Measurements from ENCODE around the gene ADK.
"Not testable (repeated sequence)": the region's sequence is repeated elsewhere in the genome, so short reads cannot be mapped to it uniquely, and the experiment has no call there.

ADK gene

DNA sequence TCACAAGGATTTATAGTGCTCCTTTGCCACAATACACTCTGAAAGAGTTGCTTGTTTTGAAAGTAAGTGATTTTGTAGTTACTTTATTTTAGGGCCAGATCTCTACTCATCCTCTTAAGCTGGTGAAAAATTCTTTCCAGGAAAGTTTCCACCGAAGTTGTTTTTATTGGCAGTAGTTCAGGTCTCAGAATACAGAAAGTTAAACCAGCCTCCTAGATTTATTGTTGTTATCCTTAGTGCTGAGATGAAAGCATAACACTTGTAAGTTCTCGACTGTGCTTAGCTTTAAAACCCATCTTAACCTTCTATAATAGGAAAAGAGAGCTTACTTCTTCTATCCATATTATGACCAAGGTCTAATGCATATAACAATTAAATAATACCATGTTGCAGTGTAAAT, 5.9 kb upstream of the ADK start:
- no peak for DNase-seq (ENCODE audit: low read depth in 2 of 2)

DNA sequence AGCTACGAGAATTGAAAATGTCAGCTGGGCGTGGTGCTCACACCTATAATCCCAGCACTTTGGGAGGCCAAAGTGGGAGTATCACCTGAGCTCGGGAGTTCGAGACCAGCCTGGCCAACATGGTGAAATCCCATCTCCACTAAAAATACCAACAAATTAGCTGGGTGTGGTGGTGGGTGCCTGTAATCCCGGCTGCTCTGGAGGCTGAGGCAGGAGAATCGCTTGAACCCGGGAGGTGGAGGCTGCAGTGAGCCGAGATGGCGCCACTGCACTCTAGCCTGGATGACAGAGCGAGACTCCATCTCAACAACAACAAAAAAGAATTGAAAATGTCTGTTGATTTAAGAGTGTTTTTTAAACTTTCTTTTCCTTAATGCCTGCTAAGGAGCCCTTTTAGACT, 4.0 kb upstream of the ADK start:
- not testable (repeated sequence) for DNase-seq (ENCODE audit: low read depth in 2 of 2)

DNA sequence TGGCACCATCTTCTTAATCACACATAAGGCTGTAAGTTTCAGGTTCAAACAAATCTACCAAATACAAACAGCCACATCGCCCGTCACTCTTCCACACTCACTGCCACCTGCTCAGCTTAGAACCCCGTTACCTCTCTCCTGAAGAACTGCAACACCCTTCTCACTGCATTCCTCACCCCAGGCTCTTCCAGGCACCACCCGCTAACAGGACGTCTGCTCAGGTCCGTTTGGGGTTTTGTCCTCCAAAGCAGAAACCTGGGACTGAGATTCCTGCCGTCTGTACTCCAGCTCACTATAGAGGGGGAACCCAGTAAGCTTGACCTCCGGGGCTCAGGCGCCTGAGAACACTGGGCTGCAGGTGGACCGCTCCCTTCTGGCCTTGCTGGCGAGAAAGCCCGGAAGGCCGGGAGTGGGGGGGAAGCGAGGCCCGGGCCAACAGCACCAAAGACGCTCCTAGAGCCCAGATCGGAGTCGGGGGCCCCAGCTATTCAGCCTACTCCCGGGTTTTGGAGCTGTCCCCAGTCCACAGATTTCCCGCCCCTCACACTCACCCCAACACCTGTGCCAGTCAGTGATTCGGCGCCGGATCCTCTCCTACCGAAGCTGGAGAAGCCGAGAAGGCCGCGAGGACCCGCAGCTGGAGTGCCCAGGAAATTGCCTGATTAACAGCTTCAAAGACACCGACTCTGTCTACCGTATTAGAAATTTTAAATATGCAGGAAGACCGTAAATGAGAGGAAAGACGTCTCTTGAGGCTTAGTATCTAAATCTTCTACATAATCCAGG, 624 bp upstream of the ADK start, which contains the start of gene AP3M1:
TSS of gene AP3M1 (minus strand) at position 625 of the 786 bp plus-strand sequence. CDS start 12,449 bp downstream, outside the sequence.
- DNase-seq (ENCODE audit: low read depth in 2 of 2): peak; percentile 53 to 61

DNA sequence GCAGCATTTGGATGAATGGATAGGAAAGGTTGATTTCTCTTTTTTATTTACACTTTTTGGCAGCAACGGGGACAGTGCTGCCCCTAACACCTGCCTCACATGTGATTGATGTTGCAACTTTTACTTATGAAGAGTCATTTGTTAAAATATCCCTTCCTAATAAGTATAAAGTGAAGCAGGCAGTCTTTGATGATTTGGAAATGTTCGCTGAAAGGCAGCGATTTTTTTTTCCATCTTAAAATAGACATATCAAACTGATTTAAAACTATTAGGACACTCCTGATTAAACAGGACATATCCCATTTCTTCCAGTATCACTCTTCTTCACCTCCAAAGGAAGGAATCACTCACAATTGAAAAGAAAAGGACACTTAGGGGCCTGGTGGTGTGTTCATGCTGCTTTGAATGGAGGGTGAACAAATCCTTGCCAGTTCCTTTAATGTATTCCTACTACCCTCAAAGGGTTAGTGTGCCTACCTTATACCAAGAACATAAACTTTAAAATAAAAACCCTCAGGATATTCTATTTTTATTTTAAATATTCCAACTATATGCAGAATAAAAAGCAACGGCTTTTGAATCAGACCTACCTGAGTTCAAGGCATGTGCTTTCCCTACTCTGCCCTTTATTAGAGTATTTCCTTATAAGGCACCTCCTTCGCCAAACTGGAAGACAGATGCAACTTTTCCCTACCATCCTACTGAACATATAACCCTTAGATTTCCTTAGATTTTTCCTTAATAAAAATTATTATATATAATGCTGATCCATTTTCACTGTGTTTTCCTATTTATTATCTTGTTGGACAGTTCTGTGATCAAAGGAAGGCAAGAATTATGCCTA, 1.1 kb downstream of the ADK start:
- no peak for DNase-seq (ENCODE audit: low read depth in 2 of 2)

DNA sequence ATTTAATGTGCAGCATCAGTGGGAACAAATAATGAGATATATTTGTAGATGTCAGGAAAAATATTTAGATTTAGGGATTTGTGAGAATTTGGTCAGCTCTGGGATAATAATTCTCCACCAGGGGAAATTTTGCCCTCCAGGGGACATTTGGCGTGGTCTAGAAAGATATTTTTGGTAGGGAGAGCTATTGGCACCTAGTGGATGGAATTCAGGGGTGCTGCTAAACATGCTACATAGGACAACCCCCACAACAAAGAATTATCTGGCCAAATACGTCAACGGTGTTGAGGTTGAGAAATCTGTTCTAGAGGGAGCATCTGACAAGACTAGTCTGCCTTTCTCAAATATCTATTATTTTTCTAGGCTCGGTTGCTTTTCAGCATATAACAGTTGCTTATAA, 2.1 kb downstream of the ADK start:
- no peak for DNase-seq (ENCODE audit: low read depth in 2 of 2)

DNA sequence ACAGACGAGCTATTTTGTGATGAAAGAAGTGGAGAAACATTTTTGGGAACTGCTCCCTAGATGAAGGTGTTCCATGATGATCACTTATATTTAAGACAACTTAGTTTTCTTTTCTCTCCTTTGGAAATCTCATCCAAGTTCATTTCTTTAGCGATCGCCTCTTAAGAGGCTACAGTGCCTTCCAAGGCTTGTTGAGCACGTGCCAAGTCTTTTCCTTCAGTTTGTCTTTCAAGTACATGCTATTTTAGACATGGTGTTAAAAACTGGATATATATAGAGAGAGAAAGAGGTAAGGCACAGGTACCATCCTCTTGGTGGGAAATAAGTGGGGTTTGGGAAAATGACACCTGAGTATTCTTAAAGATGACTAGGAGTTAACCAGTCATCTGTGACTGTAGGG, 2.7 kb downstream of the ADK start:
- no peak for DNase-seq (ENCODE audit: low read depth in 2 of 2)

DNA sequence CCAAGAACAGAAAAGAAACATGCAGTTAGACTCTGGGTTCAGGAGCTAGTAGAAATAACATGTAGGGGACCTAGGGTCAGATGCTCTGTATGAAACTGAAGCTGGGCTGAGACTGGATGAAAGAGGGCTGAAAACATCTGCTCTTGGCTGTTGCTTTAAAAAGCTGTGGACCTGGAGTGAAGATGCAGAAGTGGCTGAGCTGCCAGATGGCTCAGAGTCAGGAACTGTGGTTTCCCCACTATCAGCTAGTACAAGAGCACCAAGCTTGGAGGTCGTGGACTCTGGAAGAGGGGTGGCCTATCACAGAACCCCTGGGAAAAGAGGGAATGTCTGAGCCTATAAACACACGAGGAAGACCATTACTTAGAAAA, 5.9 kb downstream of the ADK start:
- DNase-seq (ENCODE audit: low read depth in 2 of 2): no peak

DNA sequence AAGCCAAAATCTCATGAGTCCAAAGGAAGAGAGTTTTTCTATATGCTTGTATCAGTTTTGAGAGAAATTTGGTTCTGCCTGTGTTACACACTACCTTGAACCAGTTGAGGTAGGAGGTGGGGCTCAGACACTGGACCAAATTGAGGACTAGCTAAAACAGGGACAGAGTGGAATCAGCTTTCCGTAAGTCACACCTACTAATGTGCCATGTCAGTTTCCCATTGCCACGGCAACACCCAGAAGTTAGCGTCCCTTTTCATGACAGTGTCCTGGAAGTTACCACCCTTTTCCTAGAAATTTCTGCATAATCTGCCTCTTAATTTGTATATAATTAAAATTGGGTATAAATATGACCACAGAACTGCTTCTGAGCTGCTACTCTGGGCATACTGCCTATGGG, 9.0 kb downstream of the ADK start:
- no peak for DNase-seq (ENCODE audit: low read depth in 2 of 2)

DNA sequence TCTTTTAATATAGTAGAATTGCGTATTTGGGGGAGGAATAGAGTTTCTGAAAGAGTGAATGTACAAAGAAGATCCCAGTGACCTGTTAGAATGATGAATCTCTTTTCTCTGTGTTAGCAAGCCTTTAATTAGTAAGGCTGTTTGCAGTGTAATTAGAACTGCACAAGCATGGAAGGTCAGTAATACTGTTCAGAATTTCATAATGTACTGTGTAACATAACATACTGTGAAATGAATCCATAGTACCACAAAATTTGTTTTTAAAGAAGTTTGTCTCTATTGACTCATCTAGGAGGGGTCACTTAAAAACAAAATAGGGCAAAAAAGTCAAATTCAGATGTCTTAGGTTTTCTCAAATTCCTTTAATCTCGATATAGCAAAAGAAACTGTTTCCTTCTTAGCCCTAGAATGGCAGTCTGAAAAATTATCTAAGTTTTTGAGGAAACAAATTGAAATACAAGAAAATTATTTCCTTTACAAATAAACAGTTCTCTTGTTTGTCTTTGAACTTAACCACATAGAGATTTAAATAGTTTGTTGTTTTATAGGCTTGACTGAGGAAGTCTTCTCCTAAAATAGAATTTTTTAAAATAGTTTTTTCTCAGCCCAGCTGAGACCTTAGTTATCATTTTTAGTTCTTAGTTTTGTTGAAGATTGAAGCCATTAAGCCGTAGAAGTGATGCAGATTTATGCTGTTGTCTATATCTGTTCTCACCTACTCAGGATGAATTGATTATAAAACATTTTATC, 12.5 kb downstream of the ADK start:
- DNase-seq (ENCODE audit: low read depth in 2 of 2): no peak

DNA sequence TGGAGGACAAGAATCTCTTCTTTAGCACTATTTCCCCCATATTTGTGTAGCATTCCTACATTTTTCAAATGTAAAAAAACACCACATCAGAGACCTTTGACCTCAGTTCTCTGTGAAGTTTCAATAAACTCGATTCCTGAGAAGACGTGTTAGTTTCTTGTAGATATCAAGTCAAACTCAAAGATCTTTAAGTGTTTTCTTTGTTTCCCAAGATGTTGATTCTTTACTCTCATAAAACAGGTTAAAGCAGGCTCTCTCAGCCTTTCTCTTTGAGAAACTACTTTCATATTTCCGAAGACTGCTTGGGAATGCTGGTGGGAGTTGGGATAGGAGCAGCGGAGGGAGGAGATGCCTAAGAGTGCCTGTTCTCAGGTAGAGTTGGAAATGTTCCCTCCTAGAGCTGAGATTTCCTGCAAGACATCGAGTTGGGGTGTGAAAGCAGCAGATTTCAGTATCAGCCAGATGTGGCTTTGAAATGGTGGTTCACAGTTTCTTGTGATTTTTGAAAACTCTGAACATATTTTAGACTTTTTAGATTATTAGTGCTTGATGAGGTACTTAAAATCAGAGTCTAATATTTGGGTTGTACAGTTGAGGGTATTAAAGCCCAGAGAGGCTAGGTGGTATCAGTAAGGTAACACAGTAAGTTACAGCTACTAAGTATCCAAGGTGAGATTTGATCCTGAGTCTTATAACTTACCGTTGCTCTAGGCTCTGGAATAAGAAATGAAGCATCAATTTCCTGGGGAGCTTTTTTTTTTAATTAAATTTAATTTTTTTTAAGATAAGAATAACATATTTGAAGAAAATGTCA, 13.9 kb downstream of the ADK start:
- no peak for DNase-seq (ENCODE audit: low read depth in 2 of 2)

DNA sequence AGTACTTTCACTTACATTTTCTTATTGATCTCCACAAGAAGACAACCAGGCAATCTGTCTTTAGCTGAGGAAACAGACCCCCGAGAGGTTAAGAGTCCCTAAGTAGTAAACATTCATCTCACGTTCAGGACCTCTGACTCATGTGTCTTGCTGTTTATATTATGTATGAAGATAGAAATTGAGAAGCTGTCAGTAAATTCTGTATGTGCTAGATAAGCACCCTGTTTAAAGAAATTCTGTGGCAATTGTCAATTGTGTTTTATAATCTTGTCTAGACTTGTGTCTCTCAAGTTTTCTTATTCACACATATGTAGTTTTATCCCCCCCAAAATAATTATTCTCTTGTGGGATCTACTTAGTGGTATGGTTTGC, 14.5 kb downstream of the ADK start:
- DNase-seq (ENCODE audit: low read depth in 2 of 2): no peak

DNA sequence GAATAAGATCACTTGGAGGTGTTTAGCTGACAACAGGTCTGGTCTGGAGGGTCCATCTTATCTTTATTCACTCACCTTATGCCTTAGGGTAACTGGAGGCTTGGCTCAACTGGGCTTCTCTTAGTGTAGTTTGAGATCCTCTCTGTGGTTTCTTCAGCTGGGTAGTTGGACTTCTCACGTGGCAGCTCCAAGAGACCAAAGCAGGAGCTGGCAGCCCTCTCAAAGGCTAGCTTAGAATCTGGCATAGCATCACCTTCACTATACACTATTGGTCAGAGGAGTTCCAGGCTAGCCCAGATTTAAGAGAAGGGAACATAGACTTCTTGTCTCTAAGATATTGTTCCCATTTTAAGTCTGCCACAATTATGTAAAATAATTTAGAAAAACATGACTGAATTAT, 16.4 kb downstream of the ADK start:
- no peak for DNase-seq (ENCODE audit: low read depth in 2 of 2)

DNA sequence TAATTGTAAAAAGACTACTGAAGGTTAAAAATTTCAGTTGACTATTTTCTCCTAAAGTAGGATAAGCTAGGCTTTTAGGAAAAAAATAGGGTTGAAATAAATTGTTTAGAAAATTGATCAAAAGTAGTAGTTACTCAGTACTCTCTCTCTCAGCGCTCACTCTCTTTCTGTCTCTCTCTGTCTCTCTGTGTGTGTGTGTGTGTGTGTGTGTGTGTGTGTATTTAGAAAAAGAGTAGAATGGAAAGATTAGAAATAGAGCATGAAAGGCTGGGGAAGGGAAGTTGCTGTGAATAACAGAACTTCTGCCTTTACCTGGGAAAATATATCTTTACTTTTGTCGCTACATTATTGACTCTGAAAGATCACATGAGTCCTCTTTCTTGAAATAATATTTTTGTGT, 20.6 kb downstream of the ADK start:
- DNase-seq (ENCODE audit: low read depth in 2 of 2): no peak

DNA sequence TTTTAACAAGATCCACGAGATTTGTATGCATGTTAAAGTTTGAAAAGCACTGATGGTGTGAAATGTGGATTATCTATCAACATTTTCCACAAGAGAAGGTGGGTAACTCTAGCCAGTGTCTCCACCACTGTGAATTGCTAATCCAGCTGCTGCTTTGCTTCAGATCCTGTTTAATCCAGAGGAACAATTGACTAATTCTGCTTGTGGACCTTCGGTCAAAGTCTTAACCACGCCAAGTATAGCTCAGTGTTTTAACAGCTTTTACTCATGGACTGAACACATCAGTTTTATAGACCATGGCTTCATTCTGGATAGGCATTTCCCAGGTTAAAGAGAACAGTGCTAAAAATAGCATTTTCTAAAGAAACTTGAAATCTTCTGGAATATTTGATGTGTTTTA, 23.5 kb downstream of the ADK start:
- no peak for DNase-seq (ENCODE audit: low read depth in 2 of 2)

DNA sequence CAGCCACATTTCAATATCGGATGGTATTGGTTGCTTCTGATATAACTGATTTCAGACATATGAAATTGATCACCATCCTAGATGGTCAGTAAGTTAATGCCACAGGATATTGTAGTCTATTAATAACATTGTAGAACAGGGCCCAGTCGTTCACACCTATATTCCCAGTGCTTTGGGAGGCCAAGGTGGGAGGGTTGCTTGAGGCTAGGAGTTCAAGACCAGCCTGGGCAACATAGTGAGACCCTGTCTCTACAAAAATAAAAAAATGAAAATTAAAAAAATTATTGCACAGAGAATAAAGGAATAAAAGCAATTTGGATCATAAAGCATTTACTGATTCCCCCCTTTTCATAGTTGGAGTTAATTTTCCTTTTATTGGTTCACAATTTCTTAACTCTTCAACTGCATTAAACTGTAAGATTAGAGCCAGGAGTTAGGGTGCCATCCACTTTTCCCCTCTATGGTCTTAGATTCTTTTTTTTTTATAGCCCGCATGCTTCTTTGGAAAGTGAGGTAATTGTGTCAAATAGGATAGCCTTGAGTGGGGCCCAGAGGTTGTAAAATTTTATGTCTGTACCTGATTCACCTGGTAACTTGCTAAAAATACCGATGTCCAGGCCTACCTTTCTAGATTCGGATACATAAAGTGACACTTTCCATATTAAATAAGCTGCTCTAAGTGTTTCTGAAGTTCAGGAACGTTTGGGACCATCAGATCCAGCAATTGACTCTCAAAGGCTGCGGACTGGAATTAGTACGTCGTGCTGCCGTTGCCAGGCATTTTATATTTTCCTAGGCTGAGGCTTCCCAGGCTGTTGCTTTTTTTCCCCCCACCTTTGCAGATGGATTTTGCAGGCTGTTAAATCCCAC, 24.7 kb downstream of the ADK start:
- no peak for DNase-seq (ENCODE audit: low read depth in 2 of 2)

DNA sequence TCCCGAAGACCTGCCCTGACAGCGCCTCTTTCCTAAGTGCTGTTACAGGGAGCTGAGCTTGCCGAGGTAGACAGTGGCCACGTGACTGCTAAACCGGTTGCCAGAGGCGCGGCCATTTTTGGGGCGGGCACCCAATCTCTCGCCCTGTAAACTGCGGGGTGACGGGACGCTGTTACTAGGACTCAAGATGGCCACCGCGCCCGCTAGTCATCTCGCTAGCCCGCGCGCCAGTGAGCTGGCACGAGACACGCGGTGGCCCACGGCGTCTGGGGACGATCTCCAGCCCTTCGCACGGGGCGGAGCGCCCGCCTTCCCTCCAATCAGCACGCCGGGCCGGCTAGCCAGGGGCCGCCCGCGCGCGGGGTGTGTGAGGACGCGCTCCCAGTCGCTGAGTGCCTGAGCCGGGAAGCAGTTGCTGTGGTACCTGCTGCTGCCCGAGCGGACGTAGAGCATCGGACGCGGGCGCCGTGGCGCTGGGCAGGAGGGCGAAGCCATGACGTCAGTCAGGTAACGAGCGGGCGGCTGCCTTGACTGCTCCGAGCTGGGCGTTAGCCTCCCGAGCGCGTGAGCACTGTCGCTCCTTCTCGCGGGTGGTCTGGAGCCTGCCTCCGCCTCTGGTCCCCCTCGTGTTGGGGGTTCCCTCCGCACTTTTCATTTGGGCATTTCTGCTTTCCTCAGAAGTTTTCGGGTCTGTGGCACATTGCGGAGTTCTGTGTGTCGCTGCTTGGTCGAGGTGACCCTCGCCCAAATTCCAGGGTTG, 25.5 kb downstream of the ADK start:
- peak; percentile 92 for DNase-seq (ENCODE audit: low read depth in 2 of 2)

DNA sequence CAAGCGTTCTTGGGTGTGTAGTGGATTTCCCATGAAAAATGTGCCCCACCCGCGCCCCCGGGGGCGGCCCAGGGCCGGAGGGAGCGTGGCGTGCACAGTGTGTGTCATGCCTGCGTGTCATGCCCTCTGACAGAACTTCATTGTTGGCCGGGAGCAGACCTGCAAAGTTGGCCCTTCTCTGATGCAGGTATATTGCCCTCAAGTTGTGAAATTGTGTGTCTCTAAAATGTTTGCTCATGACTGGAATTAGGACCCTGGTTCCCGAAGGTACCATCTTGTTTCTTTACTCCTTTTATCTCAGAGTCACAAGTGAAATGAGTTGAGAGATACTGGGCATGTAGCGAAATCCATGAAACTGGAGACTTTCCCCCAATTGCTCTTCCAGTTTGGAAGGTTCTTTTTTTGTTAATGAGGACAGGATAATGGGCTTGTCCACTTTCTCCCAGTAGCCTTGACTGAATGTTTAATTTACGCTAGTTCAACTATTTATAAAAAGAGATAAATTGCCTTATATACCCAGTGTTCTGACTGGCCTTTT, 26.2 kb downstream of the ADK start:
- DNase-seq (ENCODE audit: low read depth in 2 of 2): peak; percentile 24 to 25

DNA sequence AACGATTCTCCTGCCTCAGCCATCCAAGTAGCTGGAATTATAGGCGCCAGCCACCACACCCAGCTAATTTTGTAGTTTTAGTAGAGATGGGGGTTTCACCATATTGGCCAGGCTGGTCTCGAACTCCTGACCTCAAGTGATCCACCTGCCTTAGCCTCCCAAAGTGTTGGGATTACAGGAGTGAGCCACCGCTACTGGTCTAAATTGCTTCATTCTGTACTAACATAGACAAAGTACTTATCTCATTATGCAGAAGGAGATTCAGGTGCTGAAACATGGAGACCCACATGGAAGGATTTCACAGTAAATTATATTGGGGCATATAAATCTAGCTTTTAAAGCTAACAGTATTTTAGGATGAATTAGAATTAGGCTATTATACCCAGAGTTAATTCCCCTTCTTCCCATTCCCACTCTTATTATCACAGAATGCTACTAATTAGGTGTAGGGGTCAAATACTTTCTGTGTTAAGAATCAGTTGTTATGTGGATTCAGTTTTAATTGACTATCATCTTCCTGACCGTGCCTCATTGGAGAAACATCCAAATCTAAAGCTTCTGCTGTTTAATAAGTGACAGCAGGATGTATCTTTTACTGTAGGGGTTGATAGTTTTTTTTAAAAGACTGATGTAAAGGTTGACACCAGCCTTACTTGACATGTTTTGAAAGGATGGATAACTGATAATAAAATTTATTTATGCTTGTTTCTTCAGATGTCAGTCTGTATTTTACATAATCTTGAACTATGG, 27.2 kb downstream of the ADK start:
- DNase-seq (ENCODE audit: low read depth in 2 of 2): no peak

Data from activated CD8-positive, alpha-beta memory T cell treated with anti-CD3 and anti-CD28 coated beads for 4 hours (primary cell).